ENCODE data around the gene ZXDC. TPM values are rescaled to one million over a fixed set of nuclear protein-coding genes. Genes with fewer than 3 reads are reported as not detected.

Gene ZXDC
- total and polyA plus RNA-seq, 9 of the 15 experiments (the other 6 are each of a cell fraction or from before 2014, with no cell fraction given): 0.59 to 13.4 (median 7.3) TPM

DNA sequence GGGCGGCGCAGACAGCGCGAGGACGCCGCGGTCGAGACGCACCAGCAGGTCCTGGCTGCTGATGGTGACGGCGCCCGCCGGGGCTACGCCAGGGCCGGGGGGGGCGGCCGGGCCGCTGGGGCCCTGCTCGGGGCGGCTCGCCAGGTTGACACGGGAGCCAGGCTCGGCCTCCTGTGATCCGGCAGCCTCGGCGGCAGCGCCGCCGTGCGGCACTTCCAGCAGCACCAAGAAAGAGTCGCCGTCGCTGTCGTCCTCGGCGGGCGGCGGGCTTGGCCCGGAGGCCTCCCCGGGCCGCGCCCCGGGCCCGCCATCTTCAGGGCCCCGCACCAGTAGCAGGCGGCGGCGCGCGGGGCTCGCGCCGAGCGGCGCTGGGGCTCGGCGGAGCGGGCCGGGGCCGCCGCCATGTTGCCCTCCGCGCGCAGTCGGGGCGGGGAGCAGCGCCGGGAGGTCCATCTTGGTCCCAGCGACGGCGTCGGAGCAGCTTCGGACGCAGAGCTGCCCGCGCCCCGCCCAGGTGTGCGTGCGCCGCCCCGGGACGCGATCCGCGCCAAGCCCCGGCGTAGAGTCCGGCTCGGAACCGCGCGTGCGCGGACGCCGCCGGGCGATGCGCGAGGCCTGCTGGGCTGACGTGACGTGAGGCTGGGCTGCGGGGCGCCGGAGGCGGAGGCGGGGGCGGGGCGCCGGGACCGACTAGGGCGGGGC is at the start of gene ZXDC (continued):
- TF ChIP-seq ZFP30 (CRISPR knock-in tag; IDR thresholded peaks at IDR 0.05; ENCODE audit: borderline replicate concordance) (no peak), KLF10 (CRISPR knock-in tag; IDR thresholded peaks at IDR 0.05) (no peak), FOXJ2 (tag; IDR thresholded peaks at IDR 0.05) (no peak), HOXB6 (CRISPR knock-in tag; IDR thresholded peaks at IDR 0.05; ENCODE audit: borderline replicate concordance) (no peak), SOX6 (IDR thresholded peaks at IDR 0.05) (no peak), NCOA4 (IDR thresholded peaks at IDR 0.05; ENCODE audit: partially characterized antibody) (no peak), GATAD2A (IDR thresholded peaks at IDR 0.05) (no peak), C11orf30 (IDR thresholded peaks at IDR 0.05; ENCODE audit: low read depth) (no peak), ARNT (IDR thresholded peaks at IDR 0.05) (no peak), ZEB2 (IDR thresholded peaks at IDR 0.05) (no peak), SAP30 (IDR thresholded peaks at IDR 0.05; ENCODE audit: borderline replicate concordance, insufficient read depth, low read depth, low read length, poor library complexity, severe bottlenecking) (no peak), ZNF507 (tag; conservative IDR thresholded peaks at IDR 0.05) (no peak), ATF7 (IDR thresholded peaks at IDR 0.05) (no peak; the same call in 1 of the 2 replicates), XRCC3 (IDR thresholded peaks at IDR 0.05) (no peak), SRSF3 (IDR thresholded peaks at IDR 0.05; ENCODE audit: insufficient read depth, low read length) (no peak), PHB2 (IDR thresholded peaks at IDR 0.05; ENCODE audit: low read depth) (no peak), ERF (CRISPR knock-in tag; IDR thresholded peaks at IDR 0.05) (no peak; the same call in 1 of the 2 replicates)
- TF ChIP-seq, protein P1, sequence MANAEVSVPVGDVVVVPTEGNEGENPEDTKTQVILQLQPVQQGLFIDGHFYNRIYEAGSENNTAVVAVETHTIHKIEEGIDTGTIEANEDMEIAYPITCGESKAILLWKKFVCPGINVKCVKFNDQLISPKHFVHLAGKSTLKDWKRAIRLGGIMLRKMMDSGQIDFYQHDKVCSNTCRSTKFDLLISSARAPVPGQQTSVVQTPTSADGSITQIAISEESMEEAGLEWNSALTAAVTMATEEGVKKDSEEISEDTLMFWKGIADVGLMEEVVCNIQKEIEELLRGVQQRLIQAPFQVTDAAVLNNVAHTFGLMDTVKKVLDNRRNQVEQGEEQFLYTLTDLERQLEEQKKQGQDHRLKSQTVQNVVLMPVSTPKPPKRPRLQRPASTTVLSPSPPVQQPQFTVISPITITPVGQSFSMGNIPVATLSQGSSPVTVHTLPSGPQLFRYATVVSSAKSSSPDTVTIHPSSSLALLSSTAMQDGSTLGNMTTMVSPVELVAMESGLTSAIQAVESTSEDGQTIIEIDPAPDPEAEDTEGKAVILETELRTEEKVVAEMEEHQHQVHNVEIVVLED (CRISPR knock-in tag; IDR thresholded peaks at IDR 0.05): peak; percentile 82
- TF ChIP-seq, protein P2, sequence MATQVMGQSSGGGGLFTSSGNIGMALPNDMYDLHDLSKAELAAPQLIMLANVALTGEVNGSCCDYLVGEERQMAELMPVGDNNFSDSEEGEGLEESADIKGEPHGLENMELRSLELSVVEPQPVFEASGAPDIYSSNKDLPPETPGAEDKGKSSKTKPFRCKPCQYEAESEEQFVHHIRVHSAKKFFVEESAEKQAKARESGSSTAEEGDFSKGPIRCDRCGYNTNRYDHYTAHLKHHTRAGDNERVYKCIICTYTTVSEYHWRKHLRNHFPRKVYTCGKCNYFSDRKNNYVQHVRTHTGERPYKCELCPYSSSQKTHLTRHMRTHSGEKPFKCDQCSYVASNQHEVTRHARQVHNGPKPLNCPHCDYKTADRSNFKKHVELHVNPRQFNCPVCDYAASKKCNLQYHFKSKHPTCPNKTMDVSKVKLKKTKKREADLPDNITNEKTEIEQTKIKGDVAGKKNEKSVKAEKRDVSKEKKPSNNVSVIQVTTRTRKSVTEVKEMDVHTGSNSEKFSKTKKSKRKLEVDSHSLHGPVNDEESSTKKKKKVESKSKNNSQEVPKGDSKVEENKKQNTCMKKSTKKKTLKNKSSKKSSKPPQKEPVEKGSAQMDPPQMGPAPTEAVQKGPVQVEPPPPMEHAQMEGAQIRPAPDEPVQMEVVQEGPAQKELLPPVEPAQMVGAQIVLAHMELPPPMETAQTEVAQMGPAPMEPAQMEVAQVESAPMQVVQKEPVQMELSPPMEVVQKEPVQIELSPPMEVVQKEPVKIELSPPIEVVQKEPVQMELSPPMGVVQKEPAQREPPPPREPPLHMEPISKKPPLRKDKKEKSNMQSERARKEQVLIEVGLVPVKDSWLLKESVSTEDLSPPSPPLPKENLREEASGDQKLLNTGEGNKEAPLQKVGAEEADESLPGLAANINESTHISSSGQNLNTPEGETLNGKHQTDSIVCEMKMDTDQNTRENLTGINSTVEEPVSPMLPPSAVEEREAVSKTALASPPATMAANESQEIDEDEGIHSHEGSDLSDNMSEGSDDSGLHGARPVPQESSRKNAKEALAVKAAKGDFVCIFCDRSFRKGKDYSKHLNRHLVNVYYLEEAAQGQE (IDR thresholded peaks at IDR 0.05; ENCODE audit: borderline replicate concordance): no peak
- TF ChIP-seq, protein P2 (CRISPR knock-in tag; IDR thresholded peaks at IDR 0.05; ENCODE audit: low read depth): no peak
